Type B pancreatic cell (in vitro differentiated cells): ENCODE measurements around the gene CAMK1D. TPM values are rescaled to one million over a fixed set of nuclear protein-coding genes. Genes with fewer than 3 reads are reported as not detected.

Source experiments
- DNase-seq: peaks from one replicate; pipeline ENCODE4 v3.0.0; 2021; ENCODE audit warnings: mixed read lengths; ENCODE audit not compliant: unreplicated experiment; ENCODE audit errors: extremely low spot score
- H3K27ac Mint-ChIP-seq: 2 replicates; pipeline ENCODE4 v1.8.0; 2021; ENCODE audit warnings: mild to moderate bottlenecking, mixed read lengths
- H3K27me3 Mint-ChIP-seq: 2 replicates; pipeline ENCODE4 v1.8.0; 2021; ENCODE audit warnings: mixed read lengths
- H3K36me3 Mint-ChIP-seq: 2 replicates; pipeline ENCODE4 v1.8.0; 2021; ENCODE audit warnings: mixed read lengths
- H3K4me1 Mint-ChIP-seq: one replicate; pipeline ENCODE4 v1.8.0; 2021; ENCODE audit warnings: mixed read lengths; ENCODE audit not compliant: unreplicated experiment
- H3K4me3 Mint-ChIP-seq: 2 replicates; pipeline ENCODE4 v1.8.0; 2021; ENCODE audit warnings: mild to moderate bottlenecking, mixed read lengths
- H3K9me3 Mint-ChIP-seq: 2 replicates; pipeline ENCODE4 v1.8.0; 2021; ENCODE audit warnings: mixed read lengths
- total RNA-seq: library from RNA; stranded (reverse); gene quantifications from 2 replicates; pipeline ENCODE4 v1.2.1, GENCODE V29; 2021; ENCODE audit warnings: low replicate concordance
- TF ChIP-seq, protein P1 (sequence below): fragments of 200-600 bp; sonication (generic); conservative IDR thresholded peaks from 2 replicates; pipeline ENCODE4 v1.5.0; 2021; ENCODE audit warnings: antibody characterized with exemption, mild to moderate bottlenecking

Gene CAMK1D
- total RNA-seq, 1 donor from 2014 or later, result 12.2 TPM

DNA sequence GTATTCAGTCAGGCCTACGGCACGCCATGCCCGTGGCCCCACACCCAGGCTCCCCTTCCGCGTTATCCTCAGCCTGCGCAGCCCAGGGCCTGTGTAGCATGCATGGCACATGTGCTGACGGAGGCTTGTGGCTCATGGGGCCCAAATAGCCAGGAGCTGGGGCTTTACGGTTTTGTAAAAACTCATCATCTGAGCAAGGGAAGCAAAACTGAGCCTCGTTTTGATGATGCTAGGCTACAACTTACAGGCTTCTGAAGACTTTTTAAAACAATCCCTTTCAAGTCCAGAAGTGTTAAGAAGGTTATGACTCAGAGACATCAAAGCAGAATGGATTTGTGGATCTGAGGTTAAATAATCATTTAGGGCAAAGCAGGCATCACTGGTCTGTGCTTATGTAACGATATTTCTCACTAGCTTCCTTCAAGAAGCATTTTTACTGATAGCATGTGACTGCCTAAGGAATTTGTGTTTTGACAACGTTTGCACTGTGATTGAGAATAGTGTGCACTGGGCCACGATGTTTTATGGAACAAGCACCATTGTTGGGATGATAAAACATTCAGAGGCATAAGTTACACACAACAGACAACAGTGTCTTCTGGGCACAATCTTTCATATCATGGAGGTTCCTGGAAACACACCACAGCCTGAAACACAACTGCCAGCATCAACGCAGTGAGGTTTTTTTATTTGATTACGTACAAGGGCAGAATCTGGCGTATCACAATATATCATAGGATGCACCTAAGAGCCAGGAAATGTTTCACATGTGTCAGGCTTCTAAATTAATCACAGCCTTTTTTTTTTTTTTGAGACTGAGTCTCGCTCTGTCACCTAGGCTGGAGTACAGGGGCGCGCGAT is 377.9 kb downstream of the CAMK1D start:
- Mint-ChIP-seq H3K27me3 (peaks cover 6% of the 10 kb centered on the region), H3K27ac (no peak overlapping the region), H3K4me1 (peaks cover 31% of the 10 kb centered on the region), H3K36me3 (peaks cover 4% of the 10 kb centered on the region), H3K9me3 (no peaks in the 10 kb centered on the region), H3K4me3 (no peak overlapping the region)
- no peak for DNase-seq
- TF ChIP-seq, protein P1, sequence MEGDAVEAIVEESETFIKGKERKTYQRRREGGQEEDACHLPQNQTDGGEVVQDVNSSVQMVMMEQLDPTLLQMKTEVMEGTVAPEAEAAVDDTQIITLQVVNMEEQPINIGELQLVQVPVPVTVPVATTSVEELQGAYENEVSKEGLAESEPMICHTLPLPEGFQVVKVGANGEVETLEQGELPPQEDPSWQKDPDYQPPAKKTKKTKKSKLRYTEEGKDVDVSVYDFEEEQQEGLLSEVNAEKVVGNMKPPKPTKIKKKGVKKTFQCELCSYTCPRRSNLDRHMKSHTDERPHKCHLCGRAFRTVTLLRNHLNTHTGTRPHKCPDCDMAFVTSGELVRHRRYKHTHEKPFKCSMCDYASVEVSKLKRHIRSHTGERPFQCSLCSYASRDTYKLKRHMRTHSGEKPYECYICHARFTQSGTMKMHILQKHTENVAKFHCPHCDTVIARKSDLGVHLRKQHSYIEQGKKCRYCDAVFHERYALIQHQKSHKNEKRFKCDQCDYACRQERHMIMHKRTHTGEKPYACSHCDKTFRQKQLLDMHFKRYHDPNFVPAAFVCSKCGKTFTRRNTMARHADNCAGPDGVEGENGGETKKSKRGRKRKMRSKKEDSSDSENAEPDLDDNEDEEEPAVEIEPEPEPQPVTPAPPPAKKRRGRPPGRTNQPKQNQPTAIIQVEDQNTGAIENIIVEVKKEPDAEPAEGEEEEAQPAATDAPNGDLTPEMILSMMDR, result no peak

DNA sequence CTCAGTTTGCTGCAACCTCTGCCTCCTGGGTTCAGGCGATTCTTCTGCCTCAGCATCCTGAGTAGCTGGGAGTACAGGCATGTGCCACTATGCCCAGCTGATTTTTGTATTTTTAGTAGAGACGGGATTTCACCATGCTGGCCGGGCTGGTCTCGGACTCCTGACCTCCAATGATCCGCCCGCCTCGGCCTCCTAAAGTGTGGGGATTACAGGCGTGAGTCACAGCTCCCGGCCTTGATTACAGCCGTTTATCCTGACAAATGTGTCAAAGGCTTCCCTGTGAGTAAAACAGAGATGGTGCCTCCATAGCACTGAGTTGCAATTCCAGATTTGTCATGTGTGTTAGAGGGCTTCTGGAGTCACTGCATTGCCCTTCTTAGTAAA is 378.5 kb downstream of the CAMK1D start:
- H3K4me3 Mint-ChIP-seq, result no peak overlapping the region
- peaks cover 27% of the 10 kb centered on the region for H3K4me1 Mint-ChIP-seq
- no peaks in the 10 kb centered on the region for H3K9me3 Mint-ChIP-seq
- peaks cover 2% of the 10 kb centered on the region for H3K27me3 Mint-ChIP-seq
- no peak overlapping the region for H3K27ac Mint-ChIP-seq
- H3K36me3 Mint-ChIP-seq, result peaks cover under 1% of the 10 kb centered on the region
- DNase-seq, result no peak
- TF ChIP-seq, protein P1, result no peak

DNA sequence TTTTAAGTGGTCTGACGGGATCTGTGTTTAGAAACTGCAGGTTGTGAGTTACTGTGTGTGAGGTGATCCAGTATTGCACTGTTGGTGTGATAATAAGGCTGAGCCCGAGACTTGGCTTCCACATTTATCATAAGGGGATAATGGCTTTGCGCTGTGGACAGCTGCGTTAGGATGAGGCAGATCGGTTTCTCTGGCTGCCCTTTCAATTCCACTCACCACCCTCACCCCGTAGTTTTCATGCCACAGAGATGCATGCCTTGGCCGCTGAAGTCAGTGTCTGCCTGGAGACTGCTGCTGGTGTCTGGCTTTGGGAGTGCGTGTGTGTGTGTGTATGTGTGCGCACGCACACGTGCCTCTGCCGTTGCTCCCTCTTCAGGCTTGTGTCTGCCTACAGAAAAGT is 379.1 kb downstream of the CAMK1D start:
- Mint-ChIP-seq H3K36me3 (peaks cover 3% of the 10 kb centered on the region), H3K4me1 (peaks cover 21% of the 10 kb centered on the region), H3K9me3 (no peaks in the 10 kb centered on the region), H3K4me3 (no peak overlapping the region), H3K27me3 (no peaks in the 10 kb centered on the region), H3K27ac (no peak overlapping the region)
- TF ChIP-seq, protein P1, result no peak
- no peak for DNase-seq

DNA sequence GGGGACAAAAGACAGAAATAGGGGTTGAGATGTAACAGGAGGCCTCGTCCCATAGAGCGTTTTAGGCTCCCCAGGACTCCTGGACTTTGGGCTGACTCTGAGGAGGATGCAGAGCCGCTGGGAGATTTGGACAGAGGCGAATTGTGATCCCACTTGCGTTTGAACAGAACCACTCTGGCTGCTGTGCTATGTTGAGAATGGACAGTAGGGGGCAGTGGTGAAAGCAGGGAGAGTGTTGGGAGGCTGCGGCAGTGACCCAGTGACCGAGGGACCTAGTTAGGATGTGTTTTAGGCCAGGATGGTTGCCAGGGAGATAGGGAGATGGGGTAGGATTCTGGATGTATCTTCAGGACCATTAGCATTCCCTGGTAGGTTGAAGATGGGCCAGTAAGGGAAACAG is 380.5 kb downstream of the CAMK1D start:
- DNase-seq, result no peak
- H3K9me3 Mint-ChIP-seq, result no peaks in the 10 kb centered on the region
- H3K27ac Mint-ChIP-seq, result no peak overlapping the region
- H3K27me3 Mint-ChIP-seq, result no peaks in the 10 kb centered on the region
- H3K36me3 Mint-ChIP-seq, result peaks cover 3% of the 10 kb centered on the region
- TF ChIP-seq, protein P1, result peak; percentile 64
- no peak overlapping the region for H3K4me3 Mint-ChIP-seq
- H3K4me1 Mint-ChIP-seq, result peaks cover 19% of the 10 kb centered on the region

DNA sequence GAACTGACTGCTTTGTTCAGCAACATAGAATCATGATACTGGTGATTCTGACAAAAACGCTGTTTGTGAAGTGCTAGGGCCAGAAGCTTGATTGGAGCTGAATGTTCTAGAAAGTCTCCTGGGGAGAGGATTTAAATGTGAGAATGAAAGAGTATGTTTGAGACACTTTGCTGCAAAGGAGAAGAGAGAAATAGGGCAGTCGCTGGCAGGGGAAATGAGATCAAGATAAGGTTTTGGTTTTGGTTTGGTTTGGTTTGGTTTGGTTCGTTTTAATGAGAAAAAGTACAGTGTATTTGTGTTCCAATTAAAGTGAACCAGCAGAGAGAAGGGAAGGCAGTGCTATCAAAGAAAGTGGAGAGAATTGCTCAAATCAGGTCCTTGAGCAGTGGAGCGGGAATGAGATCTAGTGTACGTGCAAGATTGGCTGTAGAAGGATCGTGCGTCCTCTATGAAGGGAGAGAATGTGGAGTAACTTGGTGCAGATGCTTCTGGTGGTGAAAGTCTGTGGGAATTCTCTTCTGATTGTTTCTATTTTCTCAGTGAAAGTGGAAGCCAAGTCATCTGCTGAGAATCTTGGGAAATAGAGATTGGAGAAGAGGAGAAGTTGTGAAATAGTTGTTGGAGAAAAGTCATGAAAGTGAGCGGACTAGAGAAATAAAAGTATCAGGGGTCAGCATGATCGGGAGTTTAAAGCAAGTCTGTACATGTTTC is 381.6 kb downstream of the CAMK1D start:
- H3K36me3 Mint-ChIP-seq, result peaks cover 3% of the 10 kb centered on the region
- TF ChIP-seq, protein P1, result no peak
- H3K4me1 Mint-ChIP-seq, result peaks cover 13% of the 10 kb centered on the region
- H3K27me3 Mint-ChIP-seq, result no peaks in the 10 kb centered on the region
- no peaks in the 10 kb centered on the region for H3K9me3 Mint-ChIP-seq
- no peak overlapping the region for H3K27ac Mint-ChIP-seq
- H3K4me3 Mint-ChIP-seq, result no peak overlapping the region
- DNase-seq, result no peak
